Endothelial cell of umbilical vein (primary cell): ENCODE data around the gene ZNF512. TPM values are rescaled to one million over a fixed set of nuclear protein-coding genes. Genes with fewer than 3 reads are reported as not detected.

Source experiments
- BruUV-seq: library from RNA; stranded (reverse); fragments of 400-500 nt; replicated peaks from 2 replicates; lab custom pipeline; 2021; lab: Mats Ljungman, UMichigan
- CTCF ChIA-PET: fragments of 300-600, 350-600 bp; sonication (Branson Sonifier 250); formaldehyde crosslinking; loops from one replicate; lab custom pipeline; 2021; ENCODE audit warnings: antibody characterized with exemption, inconsistent platforms; lab: Charles Lee
- POLR2A ChIA-PET: fragments of 300-600, 350-600 bp; sonication (Branson Sonifier 250); formaldehyde crosslinking; loops from one replicate; lab custom pipeline; 2021; ENCODE audit warnings: antibody characterized with exemption, inconsistent platforms; lab: Charles Lee
- DNase-seq: peaks from one replicate; pipeline ENCODE4 v3.0.0-alpha.2; 2011; ENCODE audit warnings: low read depth, low spot score
- FAIRE-seq: peaks from 2 replicates; lab custom pipeline; 2011; peaks lifted over from hg19 to GRCh38; lab: Jason Lieb, UNC
- H2AFZ ChIP-seq: 2 replicates; pipeline ENCODE4 v1.6.0; 2012; ENCODE audit warnings: low read depth, low read length, control low read depth, inconsistent platforms
- H3K27ac ChIP-seq: 2 replicates; pipeline ENCODE4 v1.5.1; 2011; ENCODE audit warnings: low read depth, mild to moderate bottlenecking, control low read depth, low read length, moderate library complexity; ENCODE audit not compliant: insufficient read depth
- H3K27me3 ChIP-seq, 2 experiments: 2 replicates each; pipeline versions ENCODE4 v1.6.0 to v1.6.1; 2011; ENCODE audit warnings: low read length in 2 of 2, mixed read lengths in 1 of 2; ENCODE audit not compliant: control insufficient read depth in 2 of 2, insufficient read depth in 2 of 2
- H3K36me3 ChIP-seq, 2 experiments: 2 replicates in 1 of 2; 3 replicates in 1 of 2; pipeline ENCODE4 v1.5.1; 2011; ENCODE audit warnings: low read length in 2 of 2, mild to moderate bottlenecking in 1 of 2, moderate library complexity in 1 of 2; ENCODE audit not compliant: control insufficient read depth in 2 of 2, insufficient read depth in 2 of 2; ENCODE audit errors: extremely low read depth in 1 of 2
- H3K4me1 ChIP-seq: 3 replicates; pipeline ENCODE4 v1.5.1; 2011; ENCODE audit warnings: mild to moderate bottlenecking, low read length; ENCODE audit not compliant: control insufficient read depth, insufficient read depth; ENCODE audit errors: extremely low read depth
- H3K4me2 ChIP-seq: 2 replicates; pipeline ENCODE4 v1.6.1; 2011; ENCODE audit warnings: low read length, control low read depth, mixed read lengths; ENCODE audit not compliant: insufficient read depth
- H3K4me3 ChIP-seq, 3 experiments: fragments of 200-600 bp in 1 of 3; sonication (generic), shearing (Covaris generic) in 1 of 3; replicated peaks in 1 of 3; 2 replicates each; pipeline ENCODE4 v1.5.1; 2011 to 2016; ENCODE audit warnings: control low read depth in 3 of 3, low read length in 3 of 3, mild to moderate bottlenecking in 2 of 3, inconsistent platforms in 1 of 3, low read depth in 1 of 3, moderate library complexity in 1 of 3; ENCODE audit not compliant: insufficient read depth in 1 of 3
- H3K79me2 ChIP-seq: 2 replicates; pipeline ENCODE4 v1.6.0; 2012; ENCODE audit warnings: low read length, inconsistent platforms; ENCODE audit not compliant: control insufficient read depth, insufficient read depth
- H3K9ac ChIP-seq: replicated peaks from 2 replicates; pipeline ENCODE3; 2011; ENCODE audit warnings: low read length, control low read depth; ENCODE audit not compliant: insufficient read depth; ENCODE audit errors: extremely low read depth
- H3K9me1 ChIP-seq: replicated peaks from 3 replicates; pipeline ENCODE4 v1.6.0; 2011; ENCODE audit warnings: mild to moderate bottlenecking, low read length; ENCODE audit not compliant: control insufficient read depth, insufficient read depth; ENCODE audit errors: extremely low read depth
- H3K9me3 ChIP-seq: replicated peaks from 2 replicates; pipeline ENCODE4 v1.5.1; 2012; ENCODE audit warnings: low read length, inconsistent platforms; ENCODE audit not compliant: control insufficient read depth, insufficient read depth
- H4K20me1 ChIP-seq: replicated peaks from 2 replicates; pipeline ENCODE3; 2011; ENCODE audit warnings: mild to moderate bottlenecking, low read length; ENCODE audit not compliant: control insufficient read depth, insufficient read depth; ENCODE audit errors: extremely low read depth
- EZH2 ChIP-seq: IDR thresholded peaks from 2 replicates; pipeline ENCODE4 v1.6.1; 2012; ENCODE audit warnings: borderline replicate concordance, low read depth, mild to moderate bottlenecking, moderate library complexity, low read length, inconsistent platforms; ENCODE audit not compliant: severe bottlenecking
- FOS ChIP-seq: IDR thresholded peaks from 2 replicates; pipeline ENCODE4 v1.6.1; 2011; ENCODE audit warnings: mild to moderate bottlenecking, low read length, moderate library complexity, borderline replicate concordance; ENCODE audit not compliant: insufficient read depth
- GATA2 ChIP-seq: IDR thresholded peaks from 2 replicates; pipeline ENCODE4 v1.7.0; 2011; ENCODE audit warnings: low read depth, mild to moderate bottlenecking, moderate library complexity, mixed read lengths, low read length; ENCODE audit not compliant: insufficient read length, insufficient read depth
- JUN ChIP-seq: IDR thresholded peaks from 2 replicates; pipeline ENCODE4 v1.6.1; 2011; ENCODE audit warnings: borderline replicate concordance, low read depth; ENCODE audit not compliant: insufficient read length, insufficient read depth
- MYC ChIP-seq: IDR thresholded peaks from one replicate; pipeline ENCODE4 v1.6.1; 2011; ENCODE audit warnings: mild to moderate bottlenecking, low read depth, low read length
- POLR2A ChIP-seq: IDR thresholded peaks from 2 replicates; pipeline ENCODE4 v1.6.1; 2012; ENCODE audit warnings: low read depth, mild to moderate bottlenecking, control low read depth, low read length
- POLR2AphosphoS5 ChIP-seq: IDR thresholded peaks from 2 replicates; pipeline ENCODE4 v1.6.1; 2012; ENCODE audit warnings: low read depth, mild to moderate bottlenecking, control low read depth, low read length, moderate library complexity; ENCODE audit not compliant: insufficient read depth
- dilution Hi-C: fragments of 300-500 bp; cut with MboI; formaldehyde crosslinking; loops from one replicate; pipeline ENCODE4 v1.15.0; 2019; ENCODE audit warnings: low sequenced_read_pairs; ENCODE audit not compliant: extremely low pct_ligation_motif_present
- intact Hi-C: fragments of 100-400 bp; cut with micrococcal nuclease; formaldehyde crosslinking; loops from one replicate; pipeline ENCODE4 v1.10.0; 2022
- polyA plus RNA-seq, 4 experiments: library from polyadenylated mRNA; depleted of rRNA in 3 of 4; stranded (reverse) in 3 of 4; unstranded in 1 of 4; fragments of >200 nt; gene quantifications; 2 replicates each; pipeline versions ENCODE4 v1.2.1 to v1.2.3, GENCODE V29; 2011 to 2012; ENCODE audit warnings: missing spikeins in 1 of 4
- total RNA-seq: library from RNA; stranded (reverse); gene quantifications from 2 replicates; pipeline ENCODE4 v1.2.3, GENCODE V29; 2021
- TF ChIP-seq, protein P1 (sequence below), 2 donors: IDR thresholded peaks; 1 replicate in 1 of 2; 2 replicates in 1 of 2; pipeline ENCODE4 v1.5.1; 2011; ENCODE audit warnings: low read length in 2 of 2, mild to moderate bottlenecking in 2 of 2, moderate library complexity in 2 of 2, control low read depth in 1 of 2, inconsistent platforms in 1 of 2, low read depth in 1 of 2; ENCODE audit not compliant: insufficient read depth in 1 of 2; ENCODE audit errors: extremely low read depth in 1 of 2
- TF ChIP-seq, protein P2 (sequence below): IDR thresholded peaks from 2 replicates; pipeline ENCODE4 v1.6.1; 2011; ENCODE audit not compliant: insufficient read depth, insufficient read length

Gene ZNF512
- total and polyA plus RNA-seq, 2 donors (not counting 3 experiments of a cell fraction or from before 2014, with no cell fraction given) = 17.8 to 37.0 TPM

DNA sequence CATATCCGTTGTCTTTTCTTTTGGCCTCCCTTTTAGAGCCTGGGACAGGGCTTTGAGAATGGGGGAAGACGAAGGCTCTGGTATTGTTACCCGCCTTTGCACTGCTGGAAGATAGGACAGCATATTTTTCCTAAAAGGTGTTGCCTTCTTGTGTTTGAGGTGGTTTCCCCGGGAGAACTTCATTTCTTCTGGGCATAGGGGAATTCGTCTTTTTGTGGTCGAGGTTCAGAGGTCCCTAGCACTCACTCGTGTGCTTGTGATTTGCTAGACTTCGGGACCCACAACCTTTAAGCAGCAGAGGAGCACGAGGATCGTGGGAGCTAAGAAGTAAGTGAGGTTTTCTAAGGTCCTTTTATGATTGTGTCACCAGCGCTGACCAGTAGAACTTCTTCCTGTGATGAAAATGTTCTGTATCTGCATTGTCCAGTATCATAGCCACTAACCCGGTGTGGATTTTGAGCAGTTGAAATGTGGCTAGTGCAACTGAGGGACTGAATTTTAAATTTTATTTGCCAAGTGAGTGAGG, 611 bp downstream of the ZNF512 start:
- FAIRE-seq (peak; percentile 42), DNase-seq (no peak)
- dilution Hi-C loops = loop anchor here (25.0 kb wide), 1 partner anchor 121 kb away; no protein-coding TSS in a partner anchor

More for the DNA sequence above, 611 bp downstream of the ZNF512 start:
- peak overlapping the region; percentile 96 for H3K4me2 ChIP-seq
- H3K27me3 ChIP-seq = no peaks in the 10 kb centered on the region
- peak overlapping the region; percentile 42 for H2AFZ ChIP-seq
- intact Hi-C loops = loop anchor here (1.0 to 5.0 kb wide), 5 partner anchors 17 to 176 kb away; partner anchors contain the start of genes NRBP1 and PPM1G
- TF ChIP-seq GATA2 (no peak), JUN (no peak), POLR2A (no peak), POLR2AphosphoS5 (no peak), MYC (no peak), EZH2 (no peak), FOS (no peak)
- TF ChIP-seq, protein P1, sequence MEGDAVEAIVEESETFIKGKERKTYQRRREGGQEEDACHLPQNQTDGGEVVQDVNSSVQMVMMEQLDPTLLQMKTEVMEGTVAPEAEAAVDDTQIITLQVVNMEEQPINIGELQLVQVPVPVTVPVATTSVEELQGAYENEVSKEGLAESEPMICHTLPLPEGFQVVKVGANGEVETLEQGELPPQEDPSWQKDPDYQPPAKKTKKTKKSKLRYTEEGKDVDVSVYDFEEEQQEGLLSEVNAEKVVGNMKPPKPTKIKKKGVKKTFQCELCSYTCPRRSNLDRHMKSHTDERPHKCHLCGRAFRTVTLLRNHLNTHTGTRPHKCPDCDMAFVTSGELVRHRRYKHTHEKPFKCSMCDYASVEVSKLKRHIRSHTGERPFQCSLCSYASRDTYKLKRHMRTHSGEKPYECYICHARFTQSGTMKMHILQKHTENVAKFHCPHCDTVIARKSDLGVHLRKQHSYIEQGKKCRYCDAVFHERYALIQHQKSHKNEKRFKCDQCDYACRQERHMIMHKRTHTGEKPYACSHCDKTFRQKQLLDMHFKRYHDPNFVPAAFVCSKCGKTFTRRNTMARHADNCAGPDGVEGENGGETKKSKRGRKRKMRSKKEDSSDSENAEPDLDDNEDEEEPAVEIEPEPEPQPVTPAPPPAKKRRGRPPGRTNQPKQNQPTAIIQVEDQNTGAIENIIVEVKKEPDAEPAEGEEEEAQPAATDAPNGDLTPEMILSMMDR (IDR thresholded peaks at IDR 0.05; ENCODE audit: extremely low read depth in 1 of 2, insufficient read depth in 1 of 2, low read depth in 1 of 2, low read length in 2 of 2) = no peak
- TF ChIP-seq, protein P2, sequence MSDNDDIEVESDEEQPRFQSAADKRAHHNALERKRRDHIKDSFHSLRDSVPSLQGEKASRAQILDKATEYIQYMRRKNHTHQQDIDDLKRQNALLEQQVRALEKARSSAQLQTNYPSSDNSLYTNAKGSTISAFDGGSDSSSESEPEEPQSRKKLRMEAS = no peak
- TSS peak; percentile 77 for BruUV-seq
- ChIA-PET POLR2A (no interaction called here), CTCF (no interaction called here)
- H3K9me3 ChIP-seq = no peaks in the 10 kb centered on the region
- H4K20me1 ChIP-seq = peaks cover 3% of the 10 kb centered on the region
- H3K36me3 ChIP-seq = no peaks in the 10 kb centered on the region
- peaks cover 24% of the 10 kb centered on the region for H3K4me1 ChIP-seq
- peak overlapping the region; percentile 77 for H3K27ac ChIP-seq
- H3K4me3 ChIP-seq = peak overlapping the region; percentile 51 to 98 (median 94)
- H3K9ac ChIP-seq = peak overlapping the region; percentile 93
- H3K79me2 ChIP-seq = peaks cover 55% of the 10 kb centered on the region
- H3K9me1 ChIP-seq = no peaks in the 10 kb centered on the region
